PFSK-1 (cell line): ENCODE results near the gene ELF2.

Source experiments
- FOXP2 ChIP-seq: optimal IDR thresholded peaks from 2 replicates; pipeline ENCODE3; 2011; ENCODE audit warnings: borderline replicate concordance, control low read depth, inconsistent platforms; ENCODE audit not compliant: insufficient read depth; ENCODE audit errors: extremely low read length, extremely low read depth
- POLR2AphosphoS5 ChIP-seq: IDR thresholded peaks from 2 replicates; pipeline ENCODE4 v1.6.1; 2012; ENCODE audit warnings: low read depth, mild to moderate bottlenecking, control low read depth, low read length, moderate library complexity
- TAF1 ChIP-seq: IDR thresholded peaks from 2 replicates; pipeline ENCODE4 v1.6.1; 2012; ENCODE audit warnings: low read length, control low read depth, borderline replicate concordance; ENCODE audit not compliant: insufficient read depth

DNA sequence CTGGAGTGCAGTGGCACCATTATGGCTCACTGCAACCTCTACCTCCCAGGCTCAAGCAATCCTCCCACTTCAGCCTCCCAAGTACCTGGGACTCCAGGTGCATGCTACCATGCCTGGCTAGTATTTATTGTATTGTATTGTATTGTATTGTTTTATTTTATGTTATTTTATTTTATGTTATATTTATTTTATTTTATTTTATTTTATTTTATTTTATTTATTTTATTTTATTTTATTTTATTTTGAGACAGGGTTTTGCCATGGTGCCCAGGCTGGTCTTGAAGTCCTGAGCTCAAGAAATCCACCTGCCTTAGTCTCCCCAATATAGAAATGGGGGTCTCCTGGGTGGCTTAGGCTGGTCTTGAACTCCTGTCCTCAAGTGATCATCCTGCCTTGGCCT, 42.6 kb downstream of the ELF2 start:
- TF ChIP-seq POLR2AphosphoS5 (no peak), TAF1 (no peak), FOXP2 (no peak)
